CD4-positive, alpha-beta memory T cell (primary cell): ENCODE data around the gene INPP4A. TPM values are rescaled to one million over a fixed set of nuclear protein-coding genes. Genes with fewer than 3 reads are reported as not detected.

ENCODE experiments used
- CTCF ChIA-PET: fragments of 350-600 bp; sonication (Branson Sonifier 250); formaldehyde crosslinking; loops from one replicate; lab custom pipeline; 2021; ENCODE audit warnings: inconsistent platforms; ENCODE audit not compliant: partially characterized antibody; lab: Charles Lee
- POLR2A ChIA-PET: fragments of 350-600 bp; sonication (Branson Sonifier 250); formaldehyde crosslinking; loops from one replicate; lab custom pipeline; 2021; ENCODE audit not compliant: partially characterized antibody; lab: Charles Lee
- DNase-seq, 5 donors: peaks; one replicate each; pipeline versions ENCODE4 v3.0.0 to v3.0.0-alpha.2; 2020 to 2022; ENCODE audit warnings: mixed read lengths in 1 of 5
- H3K27ac ChIP-seq: one replicate; pipeline ENCODE4 v1.7.0; 2013; ENCODE audit warnings: low read depth, low read length
- H3K27me3 ChIP-seq: 2 replicates; pipeline ENCODE4 v1.7.0; 2013; ENCODE audit warnings: mild to moderate bottlenecking, low read length, moderate library complexity; ENCODE audit not compliant: insufficient read depth
- H3K36me3 ChIP-seq: 2 replicates; pipeline ENCODE4 v1.7.0; 2013; ENCODE audit warnings: mild to moderate bottlenecking, low read length, moderate library complexity; ENCODE audit not compliant: insufficient read depth
- H3K4me1 ChIP-seq: 2 replicates; pipeline ENCODE4 v1.7.0; 2013; ENCODE audit warnings: mild to moderate bottlenecking, low read length, moderate library complexity; ENCODE audit not compliant: insufficient read depth
- H3K4me3 ChIP-seq, 2 donors: one replicate each; pipeline ENCODE4 v1.7.0; 2013; ENCODE audit warnings: low read length in 2 of 2, mild to moderate bottlenecking in 1 of 2
- H3K9me3 ChIP-seq, 2 donors: one replicate each; pipeline ENCODE4 v1.7.0; 2013; ENCODE audit warnings: low read length in 2 of 2, control low read depth in 1 of 2; ENCODE audit not compliant: control insufficient read depth in 1 of 2
- H3K27ac Mint-ChIP-seq, 7 donors: one replicate each; pipeline ENCODE4 v1.8.0; 2020 to 2021; ENCODE audit warnings: mixed read lengths in 7 of 7, mild to moderate bottlenecking in 6 of 7, inconsistent platforms in 3 of 7, moderate library complexity in 3 of 7
- H3K27me3 Mint-ChIP-seq, 2 donors: one replicate each; pipeline ENCODE4 v1.8.0; 2020 to 2021; ENCODE audit warnings: mixed read lengths in 2 of 2
- H3K36me3 Mint-ChIP-seq, 2 donors: one replicate each; pipeline ENCODE4 v1.8.0; 2020 to 2021; ENCODE audit warnings: mixed read lengths in 2 of 2, inconsistent platforms in 1 of 2, mild to moderate bottlenecking in 1 of 2
- H3K4me1 Mint-ChIP-seq, 4 donors: one replicate each; pipeline ENCODE4 v1.8.0; 2020 to 2021; ENCODE audit warnings: mixed read lengths in 4 of 4, mild to moderate bottlenecking in 1 of 4
- H3K4me3 Mint-ChIP-seq, 8 donors: one replicate each; pipeline ENCODE4 v1.8.0; 2020 to 2021; ENCODE audit warnings: mixed read lengths in 8 of 8, mild to moderate bottlenecking in 7 of 8, moderate library complexity in 6 of 8, inconsistent platforms in 3 of 8
- H3K9me3 Mint-ChIP-seq, 8 donors: one replicate each; pipeline ENCODE4 v1.8.0; 2020 to 2021; ENCODE audit warnings: mixed read lengths in 8 of 8, mild to moderate bottlenecking in 5 of 8, inconsistent platforms in 3 of 8, moderate library complexity in 1 of 8
- intact Hi-C: fragments of 100-400 bp; cut with micrococcal nuclease; formaldehyde crosslinking; loops from one replicate; pipeline ENCODE4 v1.15.1; 2023
- polyA plus RNA-seq, 2 donors: library from polyadenylated mRNA; unstranded; fragments of 300-500 nt; fragmentation: Illumina TruSeq; gene quantifications; one replicate each; pipeline ENCODE4 v1.2.3, GENCODE V29; 2021
- total RNA-seq, 2 experiments: library from RNA; stranded (reverse); gene quantifications; one replicate each; pipeline ENCODE4 v1.2.3, GENCODE V29; 2021

INPP4A gene
- total and polyA plus RNA-seq, 4 experiments from 2014 or later = 30.5 to 133 (median 91.9) TPM

DNA sequence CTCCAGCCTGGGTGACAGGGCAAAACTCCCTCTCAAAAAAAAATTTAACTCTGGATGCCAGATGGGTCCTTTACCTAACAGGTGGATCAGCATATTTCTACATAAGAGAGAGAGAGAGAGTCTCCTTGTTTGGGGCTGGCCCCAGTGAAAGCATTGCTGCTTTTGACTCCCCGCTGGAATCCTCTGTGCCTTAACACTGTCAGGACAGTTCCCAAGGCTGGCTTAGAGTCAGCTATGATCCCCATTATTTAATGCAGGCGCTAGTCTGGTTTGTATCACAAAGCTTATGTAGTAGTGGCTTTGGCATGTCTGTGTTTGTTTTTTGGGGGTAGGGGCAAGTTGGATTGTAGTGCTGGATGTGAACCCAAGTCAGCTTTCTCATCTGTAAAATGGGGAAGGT lies 9.4 kb downstream of the INPP4A start:
- Mint-ChIP-seq H3K4me3 (peak overlapping the region; percentile 31 to 84 (median 70)), H3K9me3 (peaks cover 0 to 2% (median 0%) of the 10 kb centered on the region in 8 donors), H3K27me3 (no peaks in the 10 kb centered on the region), H3K36me3 (peaks cover 9 to 23% of the 10 kb centered on the region in 2 donors), H3K4me1 (peaks cover 77 to 100% (median 92%) of the 10 kb centered on the region in 4 donors), H3K27ac (peak overlapping the region; percentile 85 to 97 (median 94))
- intact Hi-C loops = no loop called here
- no peaks in the 10 kb centered on the region for H3K36me3 ChIP-seq
- H3K27me3 ChIP-seq = no peaks in the 10 kb centered on the region
- ChIA-PET CTCF (interaction anchor here (1.0 to 7.0 kb wide), 3 partner anchors 34 to 64 kb away, joined by 3 to 43 read pairs (median 5); no protein-coding TSS in a partner anchor), POLR2A (interaction anchor here (3.0 to 20.9 kb wide), 4 partner anchors 8 to 27 kb away, joined by 9 to 338 read pairs (median 182); partner anchors contain the start of gene INPP4A)
- H3K27ac ChIP-seq = peak overlapping the region; percentile 69
- no peaks in the 10 kb centered on the region for H3K9me3 ChIP-seq
- peak overlapping the region in 1 of 2 donors; percentile 13 for H3K4me3 ChIP-seq
- peaks cover 99% of the 10 kb centered on the region for H3K4me1 ChIP-seq
- DNase-seq = no peak

DNA sequence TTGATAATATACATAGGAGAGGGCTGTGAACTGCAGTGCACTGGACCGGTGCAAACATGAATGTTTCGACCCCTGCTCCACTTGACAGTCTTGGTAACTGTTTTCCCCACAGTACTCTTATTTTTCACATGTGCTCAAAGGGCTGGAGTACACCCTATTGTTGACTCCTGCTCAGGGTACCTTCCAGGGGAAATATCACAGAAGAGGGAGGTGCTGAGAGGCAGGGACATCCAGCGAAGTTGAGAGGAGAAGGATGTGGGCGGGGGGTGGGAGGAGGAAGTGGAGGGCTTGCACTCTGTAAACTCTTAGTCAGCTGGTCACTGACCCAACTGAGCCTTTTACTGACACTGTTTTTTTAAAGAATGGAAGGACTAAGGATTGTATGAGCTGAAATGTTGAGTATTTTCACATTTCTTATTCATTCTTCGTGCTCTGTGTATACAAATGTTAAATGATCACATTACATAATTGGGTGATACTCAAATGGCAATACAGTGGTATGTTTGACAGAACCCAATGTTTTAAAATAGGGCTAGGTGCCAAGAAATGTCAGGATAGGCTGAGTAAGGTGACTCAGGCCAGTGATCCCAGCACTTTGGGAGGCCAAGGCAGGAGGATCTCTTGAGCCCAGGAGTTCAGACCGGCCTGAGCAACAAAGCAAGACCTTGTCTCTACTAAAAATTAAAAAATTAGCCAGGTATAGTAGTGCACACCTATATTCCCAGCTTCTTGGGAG lies 10.0 kb downstream of the INPP4A start:
- peak overlapping the region; percentile 69 for H3K27ac ChIP-seq
- peak in 3 of 5 donors; percentile 35 to 65 (median 43) for DNase-seq
- peaks cover 99% of the 10 kb centered on the region for H3K4me1 ChIP-seq
- intact Hi-C loops = loop anchor here (1.0 kb wide), 2 partner anchors 8 to 10 kb away; no protein-coding TSS in a partner anchor
- H3K9me3 Mint-ChIP-seq = peaks cover 0 to 2% (median 0%) of the 10 kb centered on the region in 8 donors
- no peaks in the 10 kb centered on the region for H3K36me3 ChIP-seq
- CTCF ChIA-PET = interaction anchor here (1.0 to 7.0 kb wide), 3 partner anchors 33 to 64 kb away, joined by 3 to 43 read pairs (median 5); no protein-coding TSS in a partner anchor
- no peaks in the 10 kb centered on the region for H3K27me3 Mint-ChIP-seq
- H3K4me3 ChIP-seq = peak overlapping the region in 1 of 2 donors; percentile 13
- peak overlapping the region; percentile 85 to 97 (median 94) for H3K27ac Mint-ChIP-seq
- H3K4me1 Mint-ChIP-seq = peaks cover 78 to 100% (median 92%) of the 10 kb centered on the region in 4 donors
- no peaks in the 10 kb centered on the region for H3K9me3 ChIP-seq
- no peaks in the 10 kb centered on the region for H3K27me3 ChIP-seq
- POLR2A ChIA-PET = interaction anchor here (3.0 to 20.9 kb wide), 4 partner anchors 9 to 27 kb away, joined by 9 to 338 read pairs (median 182); partner anchors contain the start of gene INPP4A
- peaks cover 9 to 28% of the 10 kb centered on the region in 2 donors for H3K36me3 Mint-ChIP-seq
- peak overlapping the region; percentile 36 to 84 (median 70) for H3K4me3 Mint-ChIP-seq

DNA sequence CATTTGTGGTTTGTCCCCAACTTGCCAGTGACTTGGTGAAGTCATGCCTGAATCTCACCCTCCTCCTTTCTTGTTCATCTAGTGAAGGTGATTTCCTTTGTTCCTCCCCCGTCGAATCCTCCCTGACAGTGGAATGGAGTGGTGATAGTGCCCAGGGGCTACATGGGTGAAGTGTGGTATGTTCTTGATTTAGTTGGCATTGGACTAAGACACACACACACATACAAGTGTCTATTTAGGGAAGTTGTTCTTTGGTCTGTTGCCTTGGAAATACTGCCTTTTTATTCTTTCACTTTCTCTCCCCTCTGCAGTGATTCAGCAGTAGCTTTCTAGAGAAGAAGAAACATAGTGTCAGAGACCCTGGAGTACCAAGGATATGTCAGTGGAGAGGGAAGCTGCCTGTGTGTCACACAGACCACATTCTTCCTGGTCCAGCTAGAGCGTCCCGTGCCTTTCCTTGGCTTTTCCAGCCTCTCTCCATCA lies 10.9 kb downstream of the INPP4A start:
- no peaks in the 10 kb centered on the region for H3K27me3 Mint-ChIP-seq
- peak overlapping the region; percentile 11 to 84 (median 69) for H3K4me3 Mint-ChIP-seq
- DNase-seq = peak; percentile 48 to 86 (median 64)
- no peaks in the 10 kb centered on the region for H3K36me3 ChIP-seq
- H3K9me3 ChIP-seq = no peaks in the 10 kb centered on the region
- peaks cover 0 to 2% (median 0%) of the 10 kb centered on the region in 8 donors for H3K9me3 Mint-ChIP-seq
- H3K4me3 ChIP-seq = peak overlapping the region in 1 of 2 donors; percentile 18
- ChIA-PET CTCF (interaction anchor here (0.7 to 7.0 kb wide), 8 partner anchors 9 to 72 kb away, joined by 3 to 43 read pairs (median 5); no protein-coding TSS in a partner anchor), POLR2A (interaction anchor here (6.2 to 20.9 kb wide), 3 partner anchors 8 to 26 kb away, joined by 38 to 338 read pairs (median 327); partner anchors contain the start of gene INPP4A)
- peaks cover 9 to 29% of the 10 kb centered on the region in 2 donors for H3K36me3 Mint-ChIP-seq
- peak overlapping the region; percentile 69 for H3K27ac ChIP-seq
- H3K27ac Mint-ChIP-seq = peak overlapping the region; percentile 85 to 97 (median 94)
- H3K27me3 ChIP-seq = no peaks in the 10 kb centered on the region
- intact Hi-C loops = loop anchor here (1.0 kb wide), 2 partner anchors 9 kb away; no protein-coding TSS in a partner anchor
- H3K4me1 ChIP-seq = peaks cover 99% of the 10 kb centered on the region
- H3K4me1 Mint-ChIP-seq = peaks cover 80 to 100% (median 92%) of the 10 kb centered on the region in 4 donors

DNA sequence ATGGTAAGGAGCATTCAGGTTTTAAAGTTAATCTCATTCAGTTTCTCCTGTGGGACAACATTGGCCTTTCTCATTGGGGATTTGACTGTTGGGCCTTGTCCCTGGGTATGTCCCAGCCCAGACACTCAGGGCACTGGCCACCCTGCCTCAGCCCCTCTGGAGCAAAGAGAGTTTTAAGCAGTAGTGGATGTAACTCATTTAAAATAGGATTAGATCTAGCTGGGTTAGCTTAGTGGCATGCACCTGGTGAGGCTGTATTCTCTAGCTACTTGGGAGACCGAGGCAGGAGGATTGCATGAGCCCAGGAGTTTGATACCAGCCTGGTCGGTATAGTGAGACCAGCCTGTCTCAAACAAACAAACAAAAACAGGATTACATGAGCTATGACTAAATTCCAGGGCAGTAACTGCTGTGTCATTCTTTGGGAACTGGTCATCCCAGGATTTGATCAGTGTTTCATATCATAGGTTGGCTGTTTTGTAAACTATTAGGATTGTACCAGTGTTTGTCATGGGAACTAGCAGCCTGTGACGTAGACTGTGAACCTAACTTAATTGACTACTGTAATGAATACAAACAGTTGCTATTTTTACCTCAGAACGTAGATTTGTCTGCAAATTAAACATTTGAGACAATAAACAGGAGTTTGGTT lies 12.5 kb downstream of the INPP4A start:
- Histone ChIP-seq H3K27me3 (no peaks in the 10 kb centered on the region), H3K4me3 (no peak overlapping the region), H3K27ac (peak overlapping the region; percentile 68), H3K9me3 (no peaks in the 10 kb centered on the region), H3K36me3 (no peaks in the 10 kb centered on the region), H3K4me1 (peaks cover 99% of the 10 kb centered on the region)
- Mint-ChIP-seq H3K36me3 (peaks cover 9 to 32% of the 10 kb centered on the region in 2 donors), H3K27me3 (no peaks in the 10 kb centered on the region), H3K4me3 (peak overlapping the region in 4 of 8 donors; percentile 10 to 57 (median 24)), H3K4me1 (peaks cover 78 to 100% (median 92%) of the 10 kb centered on the region in 4 donors), H3K9me3 (peaks cover 0 to 3% (median 0%) of the 10 kb centered on the region in 8 donors), H3K27ac (peak overlapping the region; percentile 83 to 88 (median 86))
- ChIA-PET CTCF (interaction anchor here (0.8 to 7.0 kb wide), 9 partner anchors 7 to 61 kb away, joined by 3 to 43 read pairs (median 7); no protein-coding TSS in a partner anchor), POLR2A (interaction anchor here (1.0 to 20.9 kb wide), 6 partner anchors 7 to 24 kb away, joined by 3 to 338 read pairs (median 21); partner anchors contain the start of gene INPP4A)
- intact Hi-C loops = no loop called here
- no peak for DNase-seq

DNA sequence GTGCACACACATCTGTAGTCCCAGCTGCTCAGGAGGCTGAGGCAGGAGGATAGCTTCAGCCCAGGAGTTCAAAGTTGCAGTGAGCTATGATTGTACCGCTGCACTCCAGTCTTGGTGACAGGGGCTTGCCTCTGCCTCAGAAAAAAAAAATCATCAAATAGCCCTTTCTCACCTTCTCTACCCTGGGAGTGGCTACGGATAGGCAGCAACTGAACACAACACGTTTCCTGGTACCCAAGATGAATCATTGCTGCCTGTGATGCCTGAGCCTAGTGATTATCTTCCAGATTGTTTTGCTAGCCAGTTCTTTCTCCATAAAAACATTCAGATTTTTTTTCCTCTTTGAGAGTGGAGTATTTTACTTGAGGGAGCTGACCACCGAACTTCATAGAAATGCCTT lies 13.5 kb downstream of the INPP4A start:
- peak; percentile 39 to 78 (median 47) for DNase-seq
- no peaks in the 10 kb centered on the region for H3K27me3 Mint-ChIP-seq
- no peaks in the 10 kb centered on the region for H3K27me3 ChIP-seq
- H3K4me1 ChIP-seq = peaks cover 98% of the 10 kb centered on the region
- H3K27ac ChIP-seq = peak overlapping the region; percentile 68
- intact Hi-C loops = no loop called here
- peaks cover 9 to 30% of the 10 kb centered on the region in 2 donors for H3K36me3 Mint-ChIP-seq
- H3K9me3 ChIP-seq = no peaks in the 10 kb centered on the region
- POLR2A ChIA-PET = interaction anchor here (1.1 to 20.9 kb wide), 4 partner anchors 9 to 23 kb away, joined by 4 to 327 read pairs (median 22); partner anchors contain the start of gene INPP4A
- H3K4me1 Mint-ChIP-seq = peaks cover 73 to 95% (median 87%) of the 10 kb centered on the region in 4 donors
- H3K27ac Mint-ChIP-seq = peak overlapping the region; percentile 86 to 99 (median 92)
- no peaks in the 10 kb centered on the region for H3K36me3 ChIP-seq
- H3K4me3 Mint-ChIP-seq = peak overlapping the region in 7 of 8 donors; percentile 55 to 78 (median 63)
- peaks cover 0 to 3% (median 0%) of the 10 kb centered on the region in 8 donors for H3K9me3 Mint-ChIP-seq
- CTCF ChIA-PET = interaction anchor here (0.7 to 7.0 kb wide), 8 partner anchors 11 to 60 kb away, joined by 3 to 43 read pairs (median 6); no protein-coding TSS in a partner anchor
- H3K4me3 ChIP-seq = no peak overlapping the region

DNA sequence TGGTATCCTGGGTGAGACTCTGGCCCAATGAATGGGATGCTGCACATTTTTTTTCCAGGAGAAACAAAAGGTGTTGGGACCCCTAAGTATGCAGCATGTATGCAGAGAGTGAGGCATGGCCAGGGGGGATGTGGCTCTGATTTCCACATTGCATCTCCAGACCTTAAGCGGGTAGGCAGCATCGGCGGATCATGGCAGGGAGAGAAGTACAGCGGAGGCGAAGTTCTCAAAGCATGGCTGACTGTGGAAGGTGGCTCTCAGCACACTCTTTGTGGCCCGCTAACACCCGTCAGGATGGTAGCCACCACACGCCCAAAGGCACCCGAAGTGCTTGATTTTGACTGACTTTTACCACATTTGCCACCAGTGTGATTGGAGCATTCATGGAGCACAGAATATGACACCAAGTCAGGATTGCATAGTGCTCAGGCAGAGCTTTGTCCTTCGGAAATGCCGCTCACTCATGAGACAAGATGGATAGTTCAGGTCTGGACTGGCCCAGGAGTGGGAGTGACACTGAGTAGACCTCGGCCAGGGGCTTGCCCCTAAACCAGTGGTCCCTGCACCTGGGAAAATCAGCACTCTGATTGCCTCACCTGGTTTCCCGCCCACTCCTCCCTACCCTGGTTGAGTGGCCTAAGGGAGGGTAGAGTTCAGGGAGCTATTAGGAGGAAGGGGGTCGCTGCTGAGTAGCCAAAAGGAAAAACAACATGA lies 14.2 kb downstream of the INPP4A start:
- POLR2A ChIA-PET = interaction anchor here (1.0 to 20.9 kb wide), 4 partner anchors 8 to 22 kb away, joined by 4 to 327 read pairs (median 22); partner anchors contain the start of gene INPP4A
- peak overlapping the region in 7 of 8 donors; percentile 61 to 81 (median 68) for H3K4me3 Mint-ChIP-seq
- no peaks in the 10 kb centered on the region for H3K27me3 Mint-ChIP-seq

More for the DNA sequence above, 14.2 kb downstream of the INPP4A start:
- Mint-ChIP-seq H3K27ac (peak overlapping the region; percentile 86 to 99 (median 97)), H3K9me3 (peaks cover 0 to 3% (median 0%) of the 10 kb centered on the region in 8 donors), H3K4me1 (peaks cover 74 to 95% (median 88%) of the 10 kb centered on the region in 4 donors), H3K36me3 (peaks cover 9 to 30% of the 10 kb centered on the region in 2 donors)
- CTCF ChIA-PET = interaction anchor here (1.0 to 7.0 kb wide), 7 partner anchors 11 to 363 kb away, joined by 3 to 43 read pairs (median 7); no protein-coding TSS in a partner anchor
- DNase-seq = no peak
- Histone ChIP-seq H3K27ac (peak overlapping the region; percentile 68), H3K27me3 (no peaks in the 10 kb centered on the region), H3K4me1 (peaks cover 98% of the 10 kb centered on the region), H3K4me3 (no peak overlapping the region), H3K9me3 (no peaks in the 10 kb centered on the region), H3K36me3 (no peaks in the 10 kb centered on the region)
- intact Hi-C loops = no loop called here
